Central memory CD4-positive, alpha-beta T cell (primary cell): ENCODE results near the gene KCP.

Experiments
- DNase-seq: peaks from one replicate; pipeline ENCODE4 v3.0.0; 2022

The KCP gene

DNA sequence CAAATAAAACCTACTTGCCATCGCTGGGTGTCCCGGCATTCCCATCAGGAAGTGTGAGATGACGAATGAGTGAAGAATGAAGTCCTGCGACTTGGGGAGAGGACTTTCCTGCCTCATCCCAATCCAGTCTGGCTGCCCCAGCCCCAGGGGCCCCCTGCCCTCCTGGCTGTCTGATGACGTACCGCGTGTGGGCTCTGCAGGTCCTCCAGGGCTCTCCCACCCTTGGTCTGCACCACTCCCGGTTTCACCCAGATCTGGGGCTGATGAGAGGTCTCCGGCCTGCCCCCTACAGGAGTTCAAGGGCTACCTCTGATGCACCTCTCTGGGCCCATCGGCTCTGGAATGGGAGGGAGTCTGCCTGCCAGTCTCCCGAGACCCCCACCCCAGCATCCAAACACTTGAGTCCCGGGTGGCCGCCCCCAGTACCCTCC, 38.1 kb downstream of the KCP start:
- DNase-seq: no peak

GRCh38 chr7:128871050-128871449, 39.5 kb downstream of the KCP start:
- DNase-seq: no peak

DNA sequence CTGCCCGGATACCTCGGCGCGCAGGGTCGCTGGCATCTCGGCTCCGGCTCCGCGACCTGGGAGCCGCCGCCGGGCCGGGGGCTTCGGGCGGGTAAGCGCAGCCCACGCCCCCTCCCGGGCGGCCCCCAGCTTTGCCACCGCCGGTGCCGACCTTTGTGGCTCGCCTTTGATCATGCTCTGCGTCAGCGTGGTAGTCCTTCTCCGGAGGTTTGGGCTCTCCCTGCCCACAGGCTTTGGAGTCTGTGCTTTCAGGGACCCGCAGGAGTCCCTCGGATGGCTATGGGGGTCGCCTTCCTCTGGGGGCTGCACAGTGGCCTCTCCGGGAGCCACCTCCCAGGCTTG, 40.6 kb downstream of the KCP start:
- DNase-seq: no peak

- peak; percentile 23 for DNase-seq
Measured at GRCh38 chr7:128869138-128869943, 41.2 kb downstream of the KCP start.

DNA sequence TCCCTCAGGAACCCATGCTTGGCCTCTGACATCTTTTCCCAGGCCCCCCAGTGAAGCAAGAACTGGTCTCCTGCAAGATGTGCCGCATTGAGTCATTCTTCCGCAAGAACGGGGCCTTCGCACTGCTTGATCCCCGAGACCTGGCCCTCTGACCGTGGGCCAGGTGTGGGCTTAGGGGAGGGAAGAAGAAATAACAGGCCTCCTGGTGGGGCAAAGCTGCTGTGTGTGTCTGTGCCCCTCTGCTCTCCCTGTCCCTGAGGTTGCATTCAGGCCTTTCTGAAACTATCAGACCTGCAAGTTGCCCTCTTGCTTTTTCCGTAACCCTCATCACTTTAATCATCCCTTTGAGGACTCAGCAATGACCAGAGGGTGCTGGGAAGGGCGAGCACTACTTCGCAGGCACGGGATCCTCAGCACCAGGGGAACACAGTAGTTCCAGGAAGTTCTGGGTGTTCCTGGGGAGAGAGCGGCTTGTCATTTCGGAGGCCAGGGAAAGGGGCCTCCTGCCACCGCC, 41.8 kb downstream of the KCP start:
- DNase-seq: no peak

DNA sequence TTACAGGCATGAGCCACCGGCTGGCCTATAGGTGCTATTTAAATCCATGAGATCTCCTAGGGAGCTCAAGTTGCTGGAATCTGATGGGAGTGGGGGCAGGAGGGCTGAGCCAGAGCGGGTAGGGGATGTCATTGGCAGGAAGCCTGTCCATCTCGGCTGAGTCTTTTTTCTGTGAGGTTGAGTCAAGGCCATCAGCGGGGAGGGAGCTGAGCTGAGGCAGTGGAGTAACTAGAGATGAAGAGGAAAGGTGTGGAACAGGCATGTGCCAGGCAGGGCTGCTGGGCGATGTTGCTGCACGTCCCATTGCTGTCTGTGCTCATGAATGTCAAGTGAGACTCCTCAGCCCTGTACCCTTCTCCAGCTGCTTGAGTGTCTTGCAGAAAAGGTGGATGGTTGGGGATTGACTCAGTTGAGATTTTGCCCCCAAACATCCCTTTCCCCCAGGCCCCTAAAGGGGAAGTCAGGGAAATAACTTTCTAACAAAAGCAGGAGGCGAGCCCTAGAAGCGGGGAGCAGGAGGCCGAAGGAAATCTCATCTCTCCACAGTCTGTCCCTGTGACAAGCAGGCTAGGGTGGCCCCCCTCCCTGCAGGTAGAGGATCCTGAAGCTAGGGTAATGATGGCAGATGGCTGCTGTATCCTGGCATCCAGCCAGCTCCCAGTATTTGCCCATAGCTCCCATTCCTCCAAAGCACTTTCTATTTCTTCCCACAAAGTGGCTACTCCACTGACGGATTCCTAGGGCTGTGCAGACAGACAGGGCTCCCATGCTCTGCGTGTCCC, 42.5 kb downstream of the KCP start:
- no peak for DNase-seq

GRCh38 chr7:128867241-128867640, 43.3 kb downstream of the KCP start:
- DNase-seq: no peak

- no peak for DNase-seq
Measured at GRCh38 chr7:128865996-128866877, 44.3 kb downstream of the KCP start.

DNA sequence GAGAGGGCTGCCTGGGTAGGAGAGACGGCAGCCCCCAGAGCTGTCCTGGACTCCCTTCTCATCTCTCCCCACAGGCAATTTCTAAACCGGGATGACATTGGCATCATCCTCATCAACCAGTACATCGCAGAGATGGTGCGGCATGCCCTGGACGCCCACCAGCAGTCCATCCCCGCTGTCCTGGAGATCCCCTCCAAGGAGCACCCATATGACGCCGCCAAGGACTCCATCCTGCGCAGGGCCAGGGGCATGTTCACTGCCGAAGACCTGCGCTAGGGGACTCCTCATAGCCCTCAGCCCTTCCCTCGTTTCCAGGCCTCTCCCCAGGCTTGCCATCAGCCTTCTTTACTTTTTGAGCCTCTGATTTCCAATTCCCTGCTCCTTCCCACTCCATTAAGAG, 45.2 kb downstream of the KCP start:
- DNase-seq: no peak

DNA sequence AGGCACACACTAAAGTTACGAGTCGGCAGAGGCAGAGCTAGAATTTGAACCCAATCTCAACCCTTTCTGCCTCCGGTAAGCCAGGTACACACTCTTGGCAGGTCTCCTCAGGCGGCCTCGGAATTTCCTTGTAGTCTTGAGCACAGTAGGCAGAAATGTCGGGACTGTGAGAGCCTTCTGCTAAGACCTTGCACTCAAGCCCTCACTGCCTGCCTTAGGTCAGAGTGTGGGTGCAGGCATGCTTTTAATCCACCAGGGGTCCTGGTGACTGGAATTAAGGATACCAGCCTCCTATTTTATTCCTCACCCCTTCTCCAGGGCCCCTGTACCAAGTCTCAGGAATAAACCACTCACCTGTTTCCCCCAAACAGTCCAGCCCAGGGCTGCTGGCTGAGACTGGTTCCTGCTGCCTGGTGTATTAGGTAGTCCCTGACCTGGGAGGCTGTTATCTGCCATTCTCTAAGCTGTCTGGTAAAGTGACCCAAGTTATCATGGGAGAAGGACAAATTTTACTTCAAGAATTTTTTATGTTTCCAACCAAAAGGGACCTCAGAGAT, 47.0 kb downstream of the KCP start:
- DNase-seq: peak; percentile 40

- peak; percentile 99 for DNase-seq
Measured at GRCh38 chr7:128862571-128863432, 47.7 kb downstream of the KCP start, which contains the start of gene ATP6V1F. ATP6V1F (plus strand) TSS chr7:128862856; CDS start chr7:128862905, 49 bp downstream.

DNA sequence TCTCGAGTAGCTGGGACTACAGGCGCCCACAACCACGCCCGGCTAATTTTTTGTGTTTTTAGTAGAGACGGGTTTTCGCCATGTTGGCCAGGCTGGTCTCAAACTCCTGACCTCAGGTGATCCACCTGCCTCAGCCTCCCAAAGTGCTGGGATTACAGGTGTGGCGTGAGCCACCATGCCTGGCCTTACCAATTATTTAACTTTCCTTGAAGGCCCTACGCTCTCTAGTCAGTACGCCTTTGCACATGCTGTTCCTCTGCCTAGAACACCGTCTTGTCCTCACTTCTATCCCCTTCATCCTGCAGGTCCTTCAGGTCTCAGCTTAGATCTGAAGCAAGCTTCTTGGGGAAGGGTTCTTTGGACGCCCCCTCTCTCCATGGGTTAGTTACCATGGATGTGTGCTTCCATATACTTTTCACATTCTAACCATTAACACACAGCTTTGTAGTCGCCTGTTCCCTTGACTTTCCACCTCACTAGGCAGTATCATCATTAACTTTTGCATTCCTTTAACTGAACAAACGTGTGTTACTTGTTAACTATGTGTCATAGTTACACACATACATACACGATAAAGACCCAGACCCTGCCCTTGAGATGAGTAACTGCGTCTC, 48.4 kb downstream of the KCP start:
- DNase-seq: no peak

- no peak for DNase-seq
Measured at GRCh38 chr7:128860158-128861073, 50.1 kb downstream of the KCP start.

DNA sequence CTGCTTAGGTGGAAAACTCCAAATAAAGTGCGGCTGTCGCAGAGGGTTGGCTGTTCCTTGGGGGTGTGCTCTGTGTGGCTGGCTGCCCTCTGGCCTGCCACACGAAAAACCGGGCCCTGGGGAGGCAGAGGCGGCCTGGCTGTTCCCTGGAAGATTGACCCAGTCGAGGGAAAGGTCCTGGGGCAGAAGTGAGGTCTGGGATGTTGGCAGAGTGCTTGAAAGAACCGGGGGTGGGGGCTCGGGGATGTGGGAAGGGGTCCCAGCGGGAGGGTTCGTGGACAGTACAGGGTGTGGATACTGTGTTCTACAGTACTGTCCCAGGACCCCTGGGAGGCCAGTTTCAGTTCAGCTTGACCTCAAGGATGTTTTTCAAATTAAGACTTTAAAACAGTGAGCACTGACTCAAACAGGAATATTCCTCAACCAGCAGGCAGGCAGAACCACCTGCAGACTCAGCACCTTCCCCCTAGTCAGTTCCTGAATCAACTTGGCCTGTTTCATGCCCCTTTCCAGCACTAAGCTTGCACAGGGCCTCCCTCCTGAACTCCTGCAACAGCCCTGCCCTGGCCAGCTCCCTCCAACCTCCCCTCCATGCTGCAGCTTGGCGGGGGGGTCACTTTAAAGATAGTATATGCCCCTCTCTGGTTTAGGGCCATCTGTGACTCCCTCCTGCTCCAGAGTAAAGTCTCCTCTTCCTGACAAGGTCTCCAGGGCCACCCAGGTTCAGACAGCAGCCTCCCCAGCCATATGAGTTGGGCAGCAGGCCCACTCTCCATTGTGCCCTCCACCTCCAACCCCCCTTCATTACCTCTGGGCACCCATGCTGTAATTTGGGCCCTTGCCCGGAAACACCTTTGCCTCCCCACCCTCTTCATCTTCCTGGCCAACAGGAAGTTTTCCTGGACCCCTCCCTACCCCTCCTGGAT, 51.0 kb downstream of the KCP start:
- DNase-seq: no peak

GRCh38 chr7:128858380-128859231, 51.9 kb downstream of the KCP start:
- DNase-seq: no peak

DNA sequence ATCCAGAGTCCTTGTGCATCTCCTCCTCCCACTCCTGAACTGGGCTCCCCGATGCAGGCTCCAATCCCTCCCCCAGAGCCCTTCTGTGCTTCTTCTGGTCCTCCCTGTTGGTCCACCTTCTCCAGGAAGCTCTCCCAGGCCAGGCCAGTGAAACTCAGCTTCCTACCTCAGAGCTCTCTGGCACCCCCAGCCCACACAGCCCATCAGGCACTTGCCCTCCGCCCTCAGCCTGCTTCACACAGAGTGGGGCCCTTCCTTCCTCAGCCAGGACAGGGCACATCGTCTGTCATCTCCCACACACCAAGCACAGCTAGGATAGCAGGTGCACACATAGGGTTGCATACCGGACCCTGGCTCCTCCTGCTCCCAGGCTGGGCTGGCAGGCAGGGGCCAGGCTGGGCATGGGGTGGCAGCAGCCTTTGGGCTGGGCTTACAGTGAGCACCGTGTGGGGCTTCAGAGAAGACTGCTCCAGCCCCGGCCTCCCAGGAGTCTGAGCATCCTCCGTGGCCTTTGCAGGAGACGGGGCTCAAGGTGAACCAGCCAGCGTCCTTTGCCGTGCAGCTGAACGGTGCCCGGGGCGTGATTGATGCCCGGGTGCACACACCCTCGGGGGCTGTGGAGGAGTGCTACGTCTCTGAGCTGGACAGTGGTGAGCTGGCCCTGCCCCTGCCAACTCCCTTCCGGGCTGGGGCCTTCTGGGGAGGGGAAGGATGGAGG, 54.3 kb downstream of the KCP start:
- DNase-seq: no peak

DNA sequence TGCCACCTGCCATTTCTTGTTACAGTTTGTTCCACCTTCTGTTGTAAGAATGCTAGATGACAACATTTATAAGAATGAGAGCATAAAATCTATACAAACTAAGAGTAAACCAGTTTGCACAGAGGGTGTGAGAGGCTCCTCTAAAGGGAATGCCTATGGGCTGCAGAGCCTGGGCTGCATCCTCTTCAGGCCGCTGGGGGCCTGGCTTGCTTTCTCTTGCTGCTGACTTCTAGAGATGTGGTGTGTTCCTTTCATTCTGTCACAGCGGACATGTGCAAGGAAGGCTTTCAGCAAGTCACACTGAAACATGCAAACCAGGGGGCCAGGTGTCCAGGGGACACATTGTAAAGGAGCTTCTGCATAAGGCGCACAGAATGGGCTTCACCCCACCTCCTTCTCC, 55.0 kb downstream of the KCP start:
- DNase-seq: no peak
